ENCODE measurements around the gene COPS8. TPM values are rescaled to one million over a fixed set of nuclear protein-coding genes. Genes with fewer than 3 reads are reported as not detected.

The COPS8 gene
- total RNA-seq, 2 experiments from 2014 or later = 39.5 to 42.2 TPM

GRCh38 chr2:237128845-237129592, 43.3 kb downstream of the COPS8 start:
- DNase-seq = no peak
- no peak overlapping the region for H3K4me3 Mint-ChIP-seq
- H3K36me3 Mint-ChIP-seq (ENCODE audit: low read depth) = no peaks in the 10 kb centered on the region
- H3K27me3 Mint-ChIP-seq (ENCODE audit: low read depth) = no peaks in the 10 kb centered on the region
- POLR2A ChIA-PET = no interaction called here
- CTCF ChIA-PET = no interaction called here
- no peak overlapping the region for H3K27ac Mint-ChIP-seq
- no peaks in the 10 kb centered on the region for H3K9me3 Mint-ChIP-seq (ENCODE audit: insufficient read depth)
- H3K4me1 Mint-ChIP-seq (ENCODE audit: low read depth) = no peaks in the 10 kb centered on the region
- no peak for ATAC-seq

- no peak for DNase-seq
- Mint-ChIP-seq H3K27me3 (ENCODE audit: low read depth) (no peaks in the 10 kb centered on the region), H3K9me3 (ENCODE audit: insufficient read depth) (no peaks in the 10 kb centered on the region)
These were observed 44.1 kb downstream of the COPS8 start for GRCh38 chr2:237129625-237130263.

GRCh38 chr2:237130562-237131421, 45.1 kb downstream of the COPS8 start:
- Mint-ChIP-seq H3K4me3 (no peak overlapping the region), H3K9me3 (ENCODE audit: insufficient read depth) (no peaks in the 10 kb centered on the region), H3K27me3 (ENCODE audit: low read depth) (no peaks in the 10 kb centered on the region), H3K36me3 (ENCODE audit: low read depth) (no peaks in the 10 kb centered on the region), H3K4me1 (ENCODE audit: low read depth) (no peaks in the 10 kb centered on the region), H3K27ac (no peak overlapping the region)
- CTCF ChIA-PET = no interaction called here
- POLR2A ChIA-PET = no interaction called here
- no peak for DNase-seq
- ATAC-seq = no peak

More at GRCh38 chr2:237129625-237130263, 44.1 kb downstream of the COPS8 start:
- ChIA-PET POLR2A (no interaction called here), CTCF (no interaction called here)
- no peaks in the 10 kb centered on the region for H3K4me1 Mint-ChIP-seq (ENCODE audit: low read depth)
- H3K27ac Mint-ChIP-seq = no peak overlapping the region
- H3K4me3 Mint-ChIP-seq = no peak overlapping the region
- ATAC-seq = no peak
- no peaks in the 10 kb centered on the region for H3K36me3 Mint-ChIP-seq (ENCODE audit: low read depth)

GRCh38 chr2:237131749-237132533, 46.3 kb downstream of the COPS8 start:
- Mint-ChIP-seq H3K27me3 (ENCODE audit: low read depth) (no peaks in the 10 kb centered on the region), H3K36me3 (ENCODE audit: low read depth) (no peaks in the 10 kb centered on the region), H3K27ac (no peak overlapping the region), H3K4me1 (ENCODE audit: low read depth) (no peaks in the 10 kb centered on the region), H3K4me3 (no peak overlapping the region), H3K9me3 (ENCODE audit: insufficient read depth) (no peaks in the 10 kb centered on the region)
- ChIA-PET POLR2A (no interaction called here), CTCF (interaction anchor here (0.9 kb wide), 1 partner anchor 9 kb away, joined by 3 read pairs; no protein-coding TSS in a partner anchor)
- ATAC-seq = no peak
- no peak for DNase-seq

GRCh38 chr2:237132799-237133198, 47.1 kb downstream of the COPS8 start:
- H3K27ac Mint-ChIP-seq = no peak overlapping the region
- no peak for DNase-seq

GRCh38 chr2:237134321-237135230, 48.9 kb downstream of the COPS8 start:
- no peaks in the 10 kb centered on the region for H3K4me1 Mint-ChIP-seq (ENCODE audit: low read depth)

More at GRCh38 chr2:237132799-237133198, 47.1 kb downstream of the COPS8 start:
- no peaks in the 10 kb centered on the region for H3K27me3 Mint-ChIP-seq (ENCODE audit: low read depth)
- ChIA-PET POLR2A (no interaction called here), CTCF (interaction anchor here (1.2 to 1.4 kb wide), 3 partner anchors 8 to 47 kb away, joined by 4 to 5 read pairs (median 4); partner anchors contain the start of gene COPS8)
- no peaks in the 10 kb centered on the region for H3K4me1 Mint-ChIP-seq (ENCODE audit: low read depth)
- ATAC-seq = no peak
- no peaks in the 10 kb centered on the region for H3K9me3 Mint-ChIP-seq (ENCODE audit: insufficient read depth)
- H3K4me3 Mint-ChIP-seq = no peak overlapping the region
- no peaks in the 10 kb centered on the region for H3K36me3 Mint-ChIP-seq (ENCODE audit: low read depth)

GRCh38 chr2:237136824-237137223, 51.1 kb downstream of the COPS8 start:
- DNase-seq = no peak
- no peaks in the 10 kb centered on the region for H3K9me3 Mint-ChIP-seq (ENCODE audit: insufficient read depth)
- H3K27ac Mint-ChIP-seq = no peak overlapping the region
- CTCF ChIA-PET = no interaction called here
- no peaks in the 10 kb centered on the region for H3K27me3 Mint-ChIP-seq (ENCODE audit: low read depth)
- no peaks in the 10 kb centered on the region for H3K36me3 Mint-ChIP-seq (ENCODE audit: low read depth)
- no peaks in the 10 kb centered on the region for H3K4me1 Mint-ChIP-seq (ENCODE audit: low read depth)
- POLR2A ChIA-PET = no interaction called here
- ATAC-seq = no peak
- H3K4me3 Mint-ChIP-seq = no peak overlapping the region

More at GRCh38 chr2:237134321-237135230, 48.9 kb downstream of the COPS8 start:
- Mint-ChIP-seq H3K9me3 (ENCODE audit: insufficient read depth) (no peaks in the 10 kb centered on the region), H3K4me3 (no peak overlapping the region), H3K27ac (no peak overlapping the region), H3K27me3 (ENCODE audit: low read depth) (no peaks in the 10 kb centered on the region), H3K36me3 (ENCODE audit: low read depth) (no peaks in the 10 kb centered on the region)
- POLR2A ChIA-PET = no interaction called here
- DNase-seq = no peak
- CTCF ChIA-PET = interaction anchor here (0.9 to 1.4 kb wide), 3 partner anchors 20 to 340 kb away, joined by 3 to 4 read pairs (median 3); partner anchors contain the start of gene COPS8
- ATAC-seq = no peak

- H3K27me3 Mint-ChIP-seq (ENCODE audit: low read depth) = no peaks in the 10 kb centered on the region
- no peak overlapping the region for H3K27ac Mint-ChIP-seq
- H3K9me3 Mint-ChIP-seq (ENCODE audit: insufficient read depth) = no peaks in the 10 kb centered on the region
- no peaks in the 10 kb centered on the region for H3K36me3 Mint-ChIP-seq (ENCODE audit: low read depth)
- POLR2A ChIA-PET = no interaction called here
- ATAC-seq = no peak
- CTCF ChIA-PET = no interaction called here
- no peaks in the 10 kb centered on the region for H3K4me1 Mint-ChIP-seq (ENCODE audit: low read depth)
- H3K4me3 Mint-ChIP-seq = no peak overlapping the region
- no peak for DNase-seq
These were observed 52.1 kb downstream of the COPS8 start for GRCh38 chr2:237137626-237138323.

- H3K36me3 Mint-ChIP-seq (ENCODE audit: low read depth) = no peaks in the 10 kb centered on the region
- no peaks in the 10 kb centered on the region for H3K4me1 Mint-ChIP-seq (ENCODE audit: low read depth)
- H3K9me3 Mint-ChIP-seq (ENCODE audit: insufficient read depth) = no peaks in the 10 kb centered on the region
- H3K4me3 Mint-ChIP-seq = no peak overlapping the region
- POLR2A ChIA-PET = no interaction called here
- CTCF ChIA-PET = no interaction called here
- H3K27me3 Mint-ChIP-seq (ENCODE audit: low read depth) = no peaks in the 10 kb centered on the region
- H3K27ac Mint-ChIP-seq = no peak overlapping the region
- no peak for DNase-seq
- no peak for ATAC-seq
These were observed 53.5 kb downstream of the COPS8 start for GRCh38 chr2:237139123-237139675.

GRCh38 chr2:237140689-237141285, 55.1 kb downstream of the COPS8 start:
- no peak for ATAC-seq
- no peak for DNase-seq
- Mint-ChIP-seq H3K4me1 (ENCODE audit: low read depth) (no peaks in the 10 kb centered on the region), H3K36me3 (ENCODE audit: low read depth) (no peaks in the 10 kb centered on the region), H3K27ac (no peak overlapping the region), H3K9me3 (ENCODE audit: insufficient read depth) (no peaks in the 10 kb centered on the region), H3K27me3 (ENCODE audit: low read depth) (no peaks in the 10 kb centered on the region), H3K4me3 (no peak overlapping the region)
- POLR2A ChIA-PET = no interaction called here
- CTCF ChIA-PET = interaction anchor here (1.1 kb wide), 1 partner anchor 9 kb away, joined by 3 read pairs; no protein-coding TSS in a partner anchor
